ENCODE measurements around the gene LAMA5. TPM values are rescaled to one million over a fixed set of nuclear protein-coding genes. Genes with fewer than 3 reads are reported as not detected.

Gene LAMA5
- total and polyA plus RNA-seq, 2 experiments from 2014 or later: 201 to 298 TPM

- peaks cover 72% of the 10 kb centered on the region for H3K79me2 ChIP-seq (replicated peaks; ENCODE audit: insufficient read depth)
- H3K4me3 ChIP-seq: no peak overlapping the region
- no peak for TF ChIP-seq REST (IDR thresholded peaks at IDR 0.05; ENCODE audit: unreplicated experiment)
- TF ChIP-seq EZH2phosphoT487 (IDR thresholded peaks at IDR 0.05; ENCODE audit: unreplicated experiment): no peak
- TF ChIP-seq ZNF331 (CRISPR knock-in tag; IDR thresholded peaks at IDR 0.05; ENCODE audit: low read depth): no peak
- TF ChIP-seq POLR2AphosphoS5 (IDR thresholded peaks at IDR 0.05; ENCODE audit: low read depth): no peak
- no peak for TF ChIP-seq ETS1 (IDR thresholded peaks at IDR 0.05)
- TF ChIP-seq CREB1 (CRISPR knock-in tag; IDR thresholded peaks at IDR 0.05; ENCODE audit: low read depth): no peak
- TF ChIP-seq ZNF114 (CRISPR knock-in tag; IDR thresholded peaks at IDR 0.05): no peak
- no peak for TF ChIP-seq NANOG (IDR thresholded peaks at IDR 0.05; ENCODE audit: borderline replicate concordance)
- TF ChIP-seq STAT1 (IDR thresholded peaks at IDR 0.05; ENCODE audit: unreplicated experiment): no peak
- ATAC-seq: no peak
- H3F3A ChIP-seq (replicated peaks; ENCODE audit: low read depth): 0 out of 2 replicates have a peak, but pooled peaks cover 3% of the 10 kb centered on the region
- Mint-ChIP-seq H3K9me3 (no peaks in the 10 kb centered on the region), H3K4me1 (peaks cover 25% of the 10 kb centered on the region), H3K4me3 (no peak overlapping the region), H3K27me3 (ENCODE audit: insufficient read depth, low read depth, poor library complexity) (peaks cover 4% of the 10 kb centered on the region), H3K36me3 (ENCODE audit: low read depth) (peaks cover 3% of the 10 kb centered on the region; the same call in 1 of the 3 replicates), H3K27ac (no peak overlapping the region)
- H3K4me2 ChIP-seq: no peak overlapping the region
- H3K27me3 ChIP-seq (ENCODE audit: insufficient read depth): no peaks in the 10 kb centered on the region
- H3K36me3 ChIP-seq (ENCODE audit: insufficient read depth): no peaks in the 10 kb centered on the region; the same call in 1 of the 2 replicates
- peak overlapping the region; percentile 79; the same call in 1 of the 2 replicates for H3K27ac ChIP-seq (ENCODE audit: low read depth)
- H3K4me1 ChIP-seq (ENCODE audit: insufficient read depth): peaks cover 36% of the 10 kb centered on the region
- H4K20me1 ChIP-seq (replicated peaks; ENCODE audit: insufficient read depth): peaks cover 12% of the 10 kb centered on the region
- no peaks in the 10 kb centered on the region for H3K9me2 ChIP-seq (ENCODE audit: insufficient read depth)
- no peak overlapping the region for H2AFZ ChIP-seq
- DNase-seq (ENCODE audit: low spot score): no peak
Observed at GRCh38 chr20:62357187-62357667, 9.9 kb downstream of the LAMA5 start.

GRCh38 chr20:62356589-62357186 is 10.4 kb downstream of the LAMA5 start:
- H3K27ac Mint-ChIP-seq: no peak overlapping the region
- peaks cover 19% of the 10 kb centered on the region for H3K4me1 Mint-ChIP-seq
- H3K4me2 ChIP-seq: no peak overlapping the region; the same call in 1 of the 2 replicates
- no peak for DNase-seq (ENCODE audit: low spot score)
- peaks cover 3% of the 10 kb centered on the region for H3K27me3 Mint-ChIP-seq (ENCODE audit: insufficient read depth, low read depth, poor library complexity)
- no peaks in the 10 kb centered on the region for H3K9me3 Mint-ChIP-seq
- H3K4me3 Mint-ChIP-seq: no peak overlapping the region
- no peaks in the 10 kb centered on the region; the same call in 1 of the 2 replicates for H3K36me3 ChIP-seq (ENCODE audit: insufficient read depth)
- no peak overlapping the region for H2AFZ ChIP-seq
- TF ChIP-seq JUNB (IDR thresholded peaks at IDR 0.05; ENCODE audit: unreplicated experiment) (no peak), ETS1 (IDR thresholded peaks at IDR 0.05) (no peak), CTCF (conservative IDR thresholded peaks at IDR 0.05; ENCODE audit: low read depth in 2 of 2) (no peak), NANOG (IDR thresholded peaks at IDR 0.05; ENCODE audit: borderline replicate concordance) (no peak), ZNF331 (CRISPR knock-in tag; IDR thresholded peaks at IDR 0.05; ENCODE audit: low read depth) (no peak)
- H3K4me1 ChIP-seq (ENCODE audit: insufficient read depth): peaks cover 32% of the 10 kb centered on the region
- peaks cover 12% of the 10 kb centered on the region for H4K20me1 ChIP-seq (replicated peaks; ENCODE audit: insufficient read depth)
- no peak for ATAC-seq
- H3K27ac ChIP-seq (ENCODE audit: low read depth): peak overlapping the region; percentile 79
- H3K9me2 ChIP-seq (ENCODE audit: insufficient read depth): no peaks in the 10 kb centered on the region
- no peak overlapping the region for H3K4me3 ChIP-seq
- H3F3A ChIP-seq (replicated peaks; ENCODE audit: low read depth): no peaks in the 10 kb centered on the region
- no peaks in the 10 kb centered on the region; the same call in 2 of the 3 replicates for H3K36me3 Mint-ChIP-seq (ENCODE audit: low read depth)
- H3K27me3 ChIP-seq (ENCODE audit: insufficient read depth): no peaks in the 10 kb centered on the region
- H3K79me2 ChIP-seq (replicated peaks; ENCODE audit: insufficient read depth): peaks cover 68% of the 10 kb centered on the region

All from GM23338 (cell line).